ENCODE data around the gene ZNF142. TPM values are rescaled to one million over a fixed set of nuclear protein-coding genes. Genes with fewer than 3 reads are reported as not detected.

Gene ZNF142
- total and polyA plus RNA-seq, 9 of the 15 experiments (the other 6 are each of a cell fraction or from before 2014, with no cell fraction given): 0.50 to 26.1 (median 4.5) TPM

- Histone ChIP-seq H3K79me2 (ENCODE audit: control insufficient read depth, insufficient read depth, low read length) (peaks cover 15% of the 10 kb centered on the region), H3K36me3 (ENCODE audit: control insufficient read depth, insufficient read depth, low read length) (peaks cover 9% of the 10 kb centered on the region; the same call in 1 of the 3 replicates), H3K9ac (ENCODE audit: insufficient read depth in 1 of 2, low read depth in 2 of 2, low read length in 2 of 2) (peak overlapping the region; percentile 71 to 97), H3K4me3 (peak overlapping the region; percentile 66), H3K4me1 (replicated peaks in 1 of 2; ENCODE audit: control insufficient read depth in 2 of 2, insufficient read depth in 2 of 2, low read length in 2 of 2) (peaks cover 0 to 9% of the 10 kb centered on the region in 2 experiments; a peak in 3 of 5 replicates), H2AFZ (ENCODE audit: low read depth, low read length) (peak overlapping the region; percentile 99), H4K20me1 (replicated peaks; ENCODE audit: control insufficient read depth, insufficient read depth, low read length) (no peaks in the 10 kb centered on the region), H3K27me3 (ENCODE audit: control insufficient read depth in 2 of 2, insufficient read depth in 2 of 2, low read length in 2 of 2) (no peaks in the 10 kb centered on the region), H3K27ac (ENCODE audit: extremely low read depth, low read depth, low read length) (peak overlapping the region; percentile 68), H3K9me3 (replicated peaks; ENCODE audit: control insufficient read depth, insufficient read depth, low read depth, low read length) (no peaks in the 10 kb centered on the region), H3K9me1 (ENCODE audit: control insufficient read depth, insufficient read depth, low read length) (no peaks in the 10 kb centered on the region), H3K4me2 (ENCODE audit: insufficient read depth, low read length) (peak overlapping the region; percentile 93)
- ATAC-seq (peak; percentile 61), DNase-seq (ENCODE audit: extremely low read depth in 1 of 4, low spot score in 3 of 4) (peak in 1 of 4 experiments; percentile 9), FAIRE-seq (no peak)
- TF ChIP-seq EWSR1 (IDR thresholded peaks at IDR 0.05; ENCODE audit: borderline replicate concordance, low read depth, partially characterized antibody) (no peak), PRDM10 (IDR thresholded peaks at IDR 0.05; ENCODE audit: partially characterized antibody) (no peak), ZC3H11A (IDR thresholded peaks at IDR 0.05; ENCODE audit: low read depth, low read length) (no peak), MBD2 (IDR thresholded peaks at IDR 0.05; ENCODE audit: borderline replicate concordance, low read depth) (no peak), SREBF2 (CRISPR knock-in tag; IDR thresholded peaks at IDR 0.05) (no peak), ZNF384 (IDR thresholded peaks at IDR 0.05; ENCODE audit: low read depth, low read length) (peak; percentile 48), KLF13 (tag; IDR thresholded peaks at IDR 0.05; ENCODE audit: borderline replicate concordance, low read depth) (peak; percentile 33; the same call in 1 of the 2 replicates), NFRKB (IDR thresholded peaks at IDR 0.05; ENCODE audit: low read depth) (0 out of 2 replicates have a peak, but pooled peaks have one; percentile 17)
- CTCF ChIA-PET (ENCODE audit: low intra/inter-chr PET ratio): no interaction called here
- WGBS (ENCODE audit: insufficient coverage, low coverage, missing lambda C conversion rate): 31% methylated on average over 11 of the region's 12 CpGs
- intact Hi-C loops (cut with micrococcal nuclease) (no loop called here), in situ Hi-C loops (cut with MboI) (no loop called here)
- TSS peak; percentile 91 for BruUV-seq (replicated peaks)
- POLR2A ChIA-PET: interaction anchor here (0.6 to 1.9 kb wide), 4 partner anchors 11 to 39 kb away, joined by 3 to 8 read pairs (median 4); partner anchors contain the start of genes BCS1L and ZNF142
Measured at GRCh38 chr2:218671097-218671653, 11.8 kb upstream of the ZNF142 start.

Measured in K562 (cell line).